Sigmoid colon (tissue), 7 donors: Measurements from ENCODE around the gene FXYD1. TPM values are rescaled to one million over a fixed set of nuclear protein-coding genes. Genes with fewer than 3 reads are reported as not detected.

Experiments used
- DNase-seq: peaks from one replicate; pipeline ENCODE4 v3.0.0-alpha.2; 2019
- H3K27ac ChIP-seq, 4 donors: fragments of 200-600 bp; sonication (generic); one replicate each; pipeline ENCODE4 v1.5.1; 2016 to 2019; ENCODE audit warnings: mild to moderate bottlenecking in 1 of 4
- H3K27me3 ChIP-seq, 3 donors: fragments of 200-600 bp; sonication (generic); one replicate each; pipeline ENCODE4 v1.5.1; 2019; ENCODE audit warnings: mild to moderate bottlenecking in 1 of 3
- H3K36me3 ChIP-seq, 4 donors: fragments of 200-600 bp; sonication (generic); one replicate each; pipeline ENCODE4 v1.5.1; 2016 to 2019
- H3K4me1 ChIP-seq, 4 donors: fragments of 200-600 bp; sonication (generic); one replicate each; pipeline ENCODE4 v1.5.1; 2017 to 2019
- H3K4me3 ChIP-seq, 4 donors: fragments of 200-600 bp; sonication (generic); one replicate each; pipeline ENCODE4 v1.5.1; 2017 to 2019; ENCODE audit warnings: mild to moderate bottlenecking in 2 of 4, moderate library complexity in 1 of 4
- H3K9me3 ChIP-seq, 4 donors: fragments of 200-600 bp in 3 of 4; sonication (generic) in 3 of 4; one replicate each; pipeline versions ENCODE4 v1.5.1 to v1.6.1; 2013 to 2019
- EP300 ChIP-seq, 4 donors: sonication (generic); formaldehyde crosslinking; IDR thresholded peaks; one replicate each; pipeline ENCODE4 v1.6.1; 2017; ENCODE audit warnings: antibody characterized with exemption in 4 of 4
- POLR2A ChIP-seq, 2 donors: fragments of 450-650 bp; IDR thresholded peaks; one replicate each; pipeline ENCODE4 v1.6.1; 2016; ENCODE audit warnings: antibody characterized with exemption in 2 of 2, mild to moderate bottlenecking in 2 of 2, moderate library complexity in 2 of 2
- POLR2AphosphoS5 ChIP-seq, 4 donors: sonication (generic); formaldehyde crosslinking; IDR thresholded peaks; one replicate each; pipeline ENCODE4 v1.6.1; 2017; ENCODE audit warnings: antibody characterized with exemption in 4 of 4
- WGBS, 2 donors: extraction: QIAGEN DNeasy Blood & Tissue Kit; methylation state at CpG; one replicate each; pipeline ENCODE4 v1.1.7; 2013; 5-methylcytosine and 5-hydroxymethylcytosine counted together
- intact Hi-C: fragments of 100-400 bp; cut with DNase I; formaldehyde crosslinking; loops from one replicate; pipeline ENCODE4 v1.15.1; 2023
- polyA plus RNA-seq, 3 donors: library from polyadenylated mRNA; stranded (reverse); fragments of 200-250 nt; gene quantifications; one replicate each; pipeline ENCODE4 v1.2.3, GENCODE V29; 2013
- small RNA-seq, 3 donors: library from RNA; depleted of rRNA; stranded (forward); fragments of <200 nt; gene quantifications; one replicate each; pipeline ENCODE3, GENCODE V24; 2016
- total RNA-seq, 4 donors: library from RNA; depleted of rRNA; stranded (reverse); fragments of >200 nt; gene quantifications; one replicate each; pipeline ENCODE4 v1.1.0, GENCODE V29; 2016
- TF ChIP-seq, protein P1 (sequence below), 4 experiments: fragments of 450-650 bp in 3 of 4; fragments of 200-600 bp in 1 of 4; IDR thresholded peaks; one replicate each; pipeline ENCODE4 v1.5.1; 2016 to 2019; ENCODE audit warnings: antibody characterized with exemption in 4 of 4, mild to moderate bottlenecking in 3 of 4, moderate library complexity in 2 of 4
- donor health status: healthy with polysubstance abuse.
- donor health status: Bipolar disorder and iron deficiency.
- donor health status: healthy.

Gene FXYD1
- total and polyA plus RNA-seq, 7 donors: 6.0 to 107 (median 43.6) TPM

GRCh38 chr19:35184267-35184666, 45.6 kb downstream of the FXYD1 start:
- TF ChIP-seq POLR2AphosphoS5 (IDR thresholded peaks at IDR 0.05) (no peak), POLR2A (IDR thresholded peaks at IDR 0.05) (no peak), EP300 (IDR thresholded peaks at IDR 0.05) (no peak)
- TF ChIP-seq, protein P1, sequence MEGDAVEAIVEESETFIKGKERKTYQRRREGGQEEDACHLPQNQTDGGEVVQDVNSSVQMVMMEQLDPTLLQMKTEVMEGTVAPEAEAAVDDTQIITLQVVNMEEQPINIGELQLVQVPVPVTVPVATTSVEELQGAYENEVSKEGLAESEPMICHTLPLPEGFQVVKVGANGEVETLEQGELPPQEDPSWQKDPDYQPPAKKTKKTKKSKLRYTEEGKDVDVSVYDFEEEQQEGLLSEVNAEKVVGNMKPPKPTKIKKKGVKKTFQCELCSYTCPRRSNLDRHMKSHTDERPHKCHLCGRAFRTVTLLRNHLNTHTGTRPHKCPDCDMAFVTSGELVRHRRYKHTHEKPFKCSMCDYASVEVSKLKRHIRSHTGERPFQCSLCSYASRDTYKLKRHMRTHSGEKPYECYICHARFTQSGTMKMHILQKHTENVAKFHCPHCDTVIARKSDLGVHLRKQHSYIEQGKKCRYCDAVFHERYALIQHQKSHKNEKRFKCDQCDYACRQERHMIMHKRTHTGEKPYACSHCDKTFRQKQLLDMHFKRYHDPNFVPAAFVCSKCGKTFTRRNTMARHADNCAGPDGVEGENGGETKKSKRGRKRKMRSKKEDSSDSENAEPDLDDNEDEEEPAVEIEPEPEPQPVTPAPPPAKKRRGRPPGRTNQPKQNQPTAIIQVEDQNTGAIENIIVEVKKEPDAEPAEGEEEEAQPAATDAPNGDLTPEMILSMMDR (IDR thresholded peaks at IDR 0.05): no peak
- no peak overlapping the region for H3K4me3 ChIP-seq
- no peak overlapping the region for H3K27ac ChIP-seq
- no peaks in the 10 kb centered on the region for H3K27me3 ChIP-seq
- H3K9me3 ChIP-seq: peaks cover 0 to 5% (median 0%) of the 10 kb centered on the region in 4 donors
- DNase-seq: no peak
- H3K4me1 ChIP-seq: no peaks in the 10 kb centered on the region
- H3K36me3 ChIP-seq: no peaks in the 10 kb centered on the region
- intact Hi-C loops: no loop called here
- 85 to 91% methylated on average over 1 of the region's 1 CpG for WGBS, 2 donors

DNA sequence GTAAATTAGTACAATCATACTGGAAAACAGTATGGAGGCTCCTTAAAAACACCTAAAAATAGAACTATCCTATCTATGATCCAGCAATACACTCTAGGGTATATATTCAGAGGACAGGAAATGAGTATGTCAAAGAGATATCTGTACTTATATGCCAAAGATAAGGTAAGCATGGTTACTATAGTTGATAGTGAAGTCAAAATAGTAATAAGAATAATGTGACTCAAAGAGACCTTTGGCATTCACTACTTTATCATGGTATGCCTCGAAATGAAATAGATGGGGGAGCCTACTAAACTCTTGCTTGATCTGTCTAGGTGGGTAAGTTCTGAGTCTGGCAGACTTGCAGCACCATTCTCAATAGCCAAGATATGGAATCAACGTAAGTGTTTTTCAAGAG, 46.3 kb downstream of the FXYD1 start:
- no peak overlapping the region for H3K27ac ChIP-seq
- WGBS, 2 donors: 82 to 92% methylated on average over 2 of the region's 2 CpGs
- intact Hi-C loops: no loop called here
- DNase-seq: no peak
- peaks cover 0 to 5% (median 0%) of the 10 kb centered on the region in 4 donors for H3K9me3 ChIP-seq
- H3K4me1 ChIP-seq: no peaks in the 10 kb centered on the region
- H3K27me3 ChIP-seq: no peaks in the 10 kb centered on the region
- no peaks in the 10 kb centered on the region for H3K36me3 ChIP-seq
- no peak for TF ChIP-seq POLR2A (IDR thresholded peaks at IDR 0.05)
- H3K4me3 ChIP-seq: no peak overlapping the region

Small RNA genes within 50 kb of the gene (small RNA-seq; reads per million reads assigned to genes)
- gene AC020907.2: 0 reads per million in 3 donors

Other genes starting within 250 kb of the FXYD1 start
- 1 to 10 TPM; 1.7 to 3.9 (median 1.9) TPM for gene ZNF30, start 211.9 kb upstream of the FXYD1 start, total RNA-seq
- gene ZNF30, start 211.9 kb upstream of the FXYD1 start, polyA plus RNA-seq: 1 to 10 TPM in 1 of 3 donors, under 1 TPM in 2; 0.46 to 1.8 (median 0.60) TPM
- gene ZNF792, start 174.6 kb upstream of the FXYD1 start, total RNA-seq: 1 to 10 TPM; 3.1 to 6.4 (median 4.2) TPM
- 1 to 10 TPM; 1.4 to 3.0 (median 1.8) TPM for gene ZNF792, start 174.6 kb upstream of the FXYD1 start, polyA plus RNA-seq
- gene GRAMD1A, start 138.5 kb upstream of the FXYD1 start, total RNA-seq: 10 to 100 TPM; 27.1 to 58.9 (median 43.0) TPM
- gene GRAMD1A, start 138.5 kb upstream of the FXYD1 start, polyA plus RNA-seq: 10 to 100 TPM in 2 of 3 donors, 1 to 10 TPM in 1; 5.1 to 41.1 (median 12.0) TPM
- gene SCN1B, start 108.4 kb upstream of the FXYD1 start, total RNA-seq: 10 to 100 TPM in 1 of 4 donors, 1 to 10 TPM in 3; 3.0 to 10.0 (median 6.6) TPM
- gene SCN1B, start 108.4 kb upstream of the FXYD1 start, polyA plus RNA-seq: 1 to 10 TPM; 4.5 to 9.6 (median 4.9) TPM
- under 1 TPM in 3 of 4 donors, not detected in 1; 0.36 to 0.95 (median 0.66) TPM for gene HPN, start 97.1 kb upstream of the FXYD1 start, total RNA-seq
- gene HPN, start 97.1 kb upstream of the FXYD1 start, polyA plus RNA-seq: 1 to 10 TPM in 1 of 3 donors, under 1 TPM in 1, not detected in 1; 0.61 to 1.8 TPM
- gene FXYD3, start 23.0 kb upstream of the FXYD1 start, total RNA-seq: 10 to 100 TPM in 2 of 4 donors, 1 to 10 TPM in 2; 3.7 to 15.3 (median 8.2) TPM
- 1,000 to 10,000 TPM; 2,472 to 3,333 (median 2,871) TPM for gene FXYD3, start 23.0 kb upstream of the FXYD1 start, polyA plus RNA-seq
- gene LGI4, start 3.8 kb upstream of the FXYD1 start, total RNA-seq: 10 to 100 TPM; 29.0 to 47.1 (median 35.1) TPM
- 10 to 100 TPM in 1 of 3 donors, 1 to 10 TPM in 2; 4.2 to 35.7 (median 9.0) TPM for gene LGI4, start 3.8 kb upstream of the FXYD1 start, polyA plus RNA-seq
- gene FXYD7, start 4.4 kb downstream of the FXYD1 start, total RNA-seq: 1 to 10 TPM in 1 of 4 donors, not detected in 3; 3.3 TPM
- gene FXYD7, start 4.4 kb downstream of the FXYD1 start, polyA plus RNA-seq: 1 to 10 TPM in 1 of 3 donors, not detected in 2; 1.7 TPM
- gene FXYD5, start 15.9 kb downstream of the FXYD1 start, total RNA-seq: 10 to 100 TPM; 20.1 to 32.4 (median 28.8) TPM
- 100 to 1,000 TPM in 1 of 3 donors, 10 to 100 TPM in 2; 18.5 to 102 (median 27.0) TPM for gene FXYD5, start 15.9 kb downstream of the FXYD1 start, polyA plus RNA-seq
- gene FAM187B, start 89.9 kb downstream of the FXYD1 start, total RNA-seq: not detected
- gene FAM187B, start 89.9 kb downstream of the FXYD1 start, polyA plus RNA-seq: not detected
- gene LSR, start 110.2 kb downstream of the FXYD1 start, total RNA-seq: 1 to 10 TPM in 3 of 4 donors, under 1 TPM in 1; 0.68 to 3.6 (median 2.3) TPM
- gene LSR, start 110.2 kb downstream of the FXYD1 start, polyA plus RNA-seq: 100 to 1,000 TPM in 1 of 3 donors, 10 to 100 TPM in 2; 51.8 to 218 (median 61.9) TPM
- 100 to 1,000 TPM in 3 of 4 donors, 10 to 100 TPM in 1; 76.8 to 120 (median 102) TPM for gene USF2, start 130.1 kb downstream of the FXYD1 start, total RNA-seq
- 10 to 100 TPM; 72.8 to 98.3 (median 76.3) TPM for gene USF2, start 130.1 kb downstream of the FXYD1 start, polyA plus RNA-seq
- 1 to 10 TPM in 1 of 4 donors, not detected in 3; 3.1 TPM for gene HAMP, start 143.7 kb downstream of the FXYD1 start, total RNA-seq
- under 1 TPM; under 0.01 to 0.92 (median 0.61) TPM for gene HAMP, start 143.7 kb downstream of the FXYD1 start, polyA plus RNA-seq
- 1 to 10 TPM in 1 of 4 donors, not detected in 3; 6.1 TPM for gene MAG, start 153.3 kb downstream of the FXYD1 start, total RNA-seq
- gene MAG, start 153.3 kb downstream of the FXYD1 start, polyA plus RNA-seq: under 1 TPM in 1 of 3 donors, not detected in 2; 0.06 TPM
- 1 to 10 TPM; 1.2 to 4.8 (median 2.7) TPM for gene CD22, start 190.4 kb downstream of the FXYD1 start, total RNA-seq
- gene CD22, start 190.4 kb downstream of the FXYD1 start, polyA plus RNA-seq: 100 to 1,000 TPM in 1 of 3 donors, 1 to 10 TPM in 1, under 1 TPM in 1; 0.69 to 107 (median 4.8) TPM
- not detected for gene FFAR1, start 209.1 kb downstream of the FXYD1 start, total RNA-seq
- under 1 TPM in 1 of 3 donors, not detected in 2; 0.06 TPM for gene FFAR1, start 209.1 kb downstream of the FXYD1 start, polyA plus RNA-seq
- gene FFAR3, start 219.6 kb downstream of the FXYD1 start, total RNA-seq: 1 to 10 TPM; 1.1 to 1.9 (median 1.5) TPM
- under 1 TPM in 1 of 3 donors, not detected in 2; 0.67 TPM for gene FFAR3, start 219.6 kb downstream of the FXYD1 start, polyA plus RNA-seq
- gene GPR42, start 232.2 kb downstream of the FXYD1 start, total RNA-seq: under 1 TPM in 3 of 4 donors, not detected in 1; 0.27 to 0.83 (median 0.36) TPM
- gene GPR42, start 232.2 kb downstream of the FXYD1 start, polyA plus RNA-seq: under 1 TPM in 1 of 3 donors, not detected in 2; 0.17 TPM